ENCODE data around the gene THUMPD2.
"Not testable (repeated sequence)": the region's sequence is repeated elsewhere in the genome, so short reads cannot be mapped to it uniquely, and the experiment has no call there.

The THUMPD2 gene

GRCh38 chr2:39757156-39757555 is 21.9 kb downstream of the THUMPD2 start:
- DNase-seq (ENCODE audit: low read depth) = no peak

- no peak for DNase-seq (ENCODE audit: low read depth)
These were observed 23.6 kb downstream of the THUMPD2 start for GRCh38 chr2:39755466-39755865.

- no peak for DNase-seq (ENCODE audit: low read depth)
These were observed 35.7 kb downstream of the THUMPD2 start for GRCh38 chr2:39743269-39743776.

GRCh38 chr2:39741871-39742270 is 37.2 kb downstream of the THUMPD2 start:
- no peak for DNase-seq (ENCODE audit: low read depth)

- DNase-seq (ENCODE audit: low read depth) = no peak
These were observed 39.7 kb downstream of the THUMPD2 start for GRCh38 chr2:39739386-39739785.

GRCh38 chr2:39738936-39739335 is 40.1 kb downstream of the THUMPD2 start:
- DNase-seq (ENCODE audit: low read depth) = no peak

GRCh38 chr2:39737661-39738060 is 41.4 kb downstream of the THUMPD2 start:
- no peak for DNase-seq (ENCODE audit: low read depth)

GRCh38 chr2:39736640-39737039 is 42.4 kb downstream of the THUMPD2 start:
- DNase-seq (ENCODE audit: low read depth) = no peak

GRCh38 chr2:39735648-39736047 is 43.4 kb downstream of the THUMPD2 start:
- no peak for DNase-seq (ENCODE audit: low read depth)

GRCh38 chr2:39734445-39734844 is 44.6 kb downstream of the THUMPD2 start:
- DNase-seq (ENCODE audit: low read depth) = no peak

GRCh38 chr2:39733070-39733674 is 45.9 kb downstream of the THUMPD2 start:
- DNase-seq (ENCODE audit: low read depth) = no peak

GRCh38 chr2:39732482-39732881 is 46.6 kb downstream of the THUMPD2 start:
- DNase-seq (ENCODE audit: low read depth) = no peak

GRCh38 chr2:39731546-39731945 is 47.5 kb downstream of the THUMPD2 start:
- no peak for DNase-seq (ENCODE audit: low read depth)

GRCh38 chr2:39730685-39731302 is 48.3 kb downstream of the THUMPD2 start:
- DNase-seq (ENCODE audit: low read depth) = no peak

GRCh38 chr2:39730276-39730675 is 48.8 kb downstream of the THUMPD2 start:
- no peak for DNase-seq (ENCODE audit: low read depth)

- DNase-seq (ENCODE audit: low read depth) = no peak
These were observed 50.1 kb downstream of the THUMPD2 start for GRCh38 chr2:39728941-39729351.

GRCh38 chr2:39728085-39728484 is 51.0 kb downstream of the THUMPD2 start:
- DNase-seq (ENCODE audit: low read depth) = not testable (repeated sequence)

- no peak for DNase-seq (ENCODE audit: low read depth)
These were observed 53.7 kb downstream of the THUMPD2 start for GRCh38 chr2:39725401-39725800.

- DNase-seq (ENCODE audit: low read depth) = no peak
These were observed 54.3 kb downstream of the THUMPD2 start for GRCh38 chr2:39724828-39725144.

- no peak for DNase-seq (ENCODE audit: low read depth)
These were observed 54.9 kb downstream of the THUMPD2 start for GRCh38 chr2:39723946-39724827.

- no peak for DNase-seq (ENCODE audit: low read depth)
These were observed 55.6 kb downstream of the THUMPD2 start for GRCh38 chr2:39723497-39723896.

- DNase-seq (ENCODE audit: low read depth) = no peak
These were observed 58.1 kb downstream of the THUMPD2 start for GRCh38 chr2:39720970-39721369.

- DNase-seq (ENCODE audit: low read depth) = no peak
These were observed 59.7 kb downstream of the THUMPD2 start for GRCh38 chr2:39719317-39719716.
